Suprapubic skin (tissue), 3 donors: Measurements from ENCODE around the gene TMEM125.

Experiments
- EP300 ChIP-seq: sonication (generic); formaldehyde crosslinking; IDR thresholded peaks from one replicate; pipeline ENCODE4 v1.6.1; 2017; ENCODE audit warnings: antibody characterized with exemption
- TF ChIP-seq, protein P1 (sequence below), 2 donors: fragments of 200-600 bp in 1 of 2; fragments of 450-650 bp in 1 of 2; sonication (generic) in 1 of 2; IDR thresholded peaks; one replicate each; pipeline ENCODE4 v1.5.1; 2016 to 2019; ENCODE audit warnings: antibody characterized with exemption in 2 of 2, mild to moderate bottlenecking in 1 of 2, moderate library complexity in 1 of 2

GRCh38 chr1:43239484-43239883, 30.3 kb upstream of the TMEM125 start:
- TF ChIP-seq, protein P1, sequence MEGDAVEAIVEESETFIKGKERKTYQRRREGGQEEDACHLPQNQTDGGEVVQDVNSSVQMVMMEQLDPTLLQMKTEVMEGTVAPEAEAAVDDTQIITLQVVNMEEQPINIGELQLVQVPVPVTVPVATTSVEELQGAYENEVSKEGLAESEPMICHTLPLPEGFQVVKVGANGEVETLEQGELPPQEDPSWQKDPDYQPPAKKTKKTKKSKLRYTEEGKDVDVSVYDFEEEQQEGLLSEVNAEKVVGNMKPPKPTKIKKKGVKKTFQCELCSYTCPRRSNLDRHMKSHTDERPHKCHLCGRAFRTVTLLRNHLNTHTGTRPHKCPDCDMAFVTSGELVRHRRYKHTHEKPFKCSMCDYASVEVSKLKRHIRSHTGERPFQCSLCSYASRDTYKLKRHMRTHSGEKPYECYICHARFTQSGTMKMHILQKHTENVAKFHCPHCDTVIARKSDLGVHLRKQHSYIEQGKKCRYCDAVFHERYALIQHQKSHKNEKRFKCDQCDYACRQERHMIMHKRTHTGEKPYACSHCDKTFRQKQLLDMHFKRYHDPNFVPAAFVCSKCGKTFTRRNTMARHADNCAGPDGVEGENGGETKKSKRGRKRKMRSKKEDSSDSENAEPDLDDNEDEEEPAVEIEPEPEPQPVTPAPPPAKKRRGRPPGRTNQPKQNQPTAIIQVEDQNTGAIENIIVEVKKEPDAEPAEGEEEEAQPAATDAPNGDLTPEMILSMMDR (IDR thresholded peaks at IDR 0.05) = no peak
- no peak for TF ChIP-seq EP300
